ENCODE results near the gene RPL32. TPM values are rescaled to one million over a fixed set of nuclear protein-coding genes. Genes with fewer than 3 reads are reported as not detected.
"Not testable (repeated sequence)": the region's sequence is repeated elsewhere in the genome, so short reads cannot be mapped to it uniquely, and the experiment has no call there.

The RPL32 gene
- total RNA-seq, 1 donor from 2014 or later = 1,970 TPM

- not testable (repeated sequence) for H3K36me3 Mint-ChIP-seq (ENCODE audit: low read depth); H3K4me3 Mint-ChIP-seq; H3K4me1 Mint-ChIP-seq (ENCODE audit: low read depth); H3K9me3 Mint-ChIP-seq; H3K27ac Mint-ChIP-seq; DNase-seq (ENCODE audit: low spot score)
- peaks cover 17% of the 10 kb centered on the region for H3K27me3 Mint-ChIP-seq (ENCODE audit: insufficient read depth)
- intact Hi-C loops (cut with micrococcal nuclease) = loop anchor here (1.0 kb wide), 1 partner anchor 104 kb away; no protein-coding TSS in a partner anchor
Observed at GRCh38 chr3:12787967-12788690, 53.2 kb downstream of the RPL32 start.

DNA sequence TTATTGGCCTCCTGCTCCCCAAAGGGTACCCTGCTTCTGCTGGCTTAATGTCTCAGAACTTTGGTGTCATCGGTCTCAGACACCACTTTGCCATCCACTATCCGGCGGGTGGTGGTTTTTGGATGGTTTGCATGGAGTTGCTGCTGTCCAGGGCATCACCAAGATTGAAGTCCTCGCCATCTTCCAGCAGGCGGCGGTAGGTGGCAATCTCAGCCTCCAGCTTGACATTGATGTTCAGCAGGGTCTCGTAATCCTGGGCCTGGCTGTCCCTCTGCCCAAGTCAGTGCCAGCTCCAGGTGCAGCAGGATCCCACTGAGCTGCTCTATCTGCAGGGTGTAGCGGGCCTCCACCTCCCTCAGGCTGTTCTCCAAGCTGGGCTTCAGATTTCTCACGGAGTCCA, 54.0 kb downstream of the RPL32 start:
- DNase-seq (ENCODE audit: low spot score); H3K27ac Mint-ChIP-seq; H3K9me3 Mint-ChIP-seq; H3K4me3 Mint-ChIP-seq; H3K4me1 Mint-ChIP-seq (ENCODE audit: low read depth); H3K36me3 Mint-ChIP-seq (ENCODE audit: low read depth): not testable (repeated sequence)
- intact Hi-C loops (cut with micrococcal nuclease) = loop anchor here (1.0 kb wide), 1 partner anchor 105 kb away; no protein-coding TSS in a partner anchor
- H3K27me3 Mint-ChIP-seq (ENCODE audit: insufficient read depth) = peaks cover 18% of the 10 kb centered on the region

DNA sequence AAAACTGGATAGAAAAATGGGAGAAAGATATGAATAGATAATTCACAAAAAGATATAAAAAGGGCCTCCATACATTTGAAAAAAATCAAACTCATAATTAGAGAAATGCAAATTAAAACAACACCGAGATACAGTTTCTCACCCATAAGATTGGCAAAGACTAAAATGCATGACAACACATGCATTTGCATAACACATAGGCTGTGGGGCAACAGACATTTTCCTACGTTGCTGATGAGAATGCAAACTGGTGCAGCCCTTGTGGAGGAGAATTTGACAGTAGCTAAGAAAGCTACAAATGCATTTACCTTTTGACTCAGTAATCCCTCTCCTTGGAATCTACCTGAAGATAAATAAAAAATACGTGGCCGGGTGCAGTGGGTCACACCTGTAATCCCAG, 56.3 kb downstream of the RPL32 start:
- Mint-ChIP-seq H3K4me3 (no peak overlapping the region), H3K27ac (no peak overlapping the region), H3K4me1 (ENCODE audit: low read depth) (no peaks in the 10 kb centered on the region), H3K9me3 (no peaks in the 10 kb centered on the region), H3K36me3 (ENCODE audit: low read depth) (no peaks in the 10 kb centered on the region), H3K27me3 (ENCODE audit: insufficient read depth) (peaks cover 16% of the 10 kb centered on the region)
- DNase-seq (ENCODE audit: low spot score) = no peak
- intact Hi-C loops (cut with micrococcal nuclease) = no loop called here

Other genes with a start within 250 kb of the RPL32 start
- 91.0 and 91.6 TPM in 2 replicates for gene RAF1, start 177.4 kb downstream of the RPL32 start, total RNA-seq
- not detected in 2 replicates for gene TMEM40, start 82.3 kb downstream of the RPL32 start, total RNA-seq
- 0.29 TPM in 2 replicates for gene CAND2, start 44.9 kb downstream of the RPL32 start, total RNA-seq
- gene IQSEC1, start 231.9 kb upstream of the RPL32 start, total RNA-seq = 24.9 and 31.4 TPM in 2 replicates

Measured in activated T-helper 1 cell treated with anti-CD3 and anti-CD28 coated beads, Interleukin-12 subunit alpha, Interleukin-12 subunit beta, Interleukin-2, Interleukin-4 antibody, amounts not matched to agents 30 ng/mL and 10 ng/mL and 1 ng/mL, durations not matched to agents 14 hours and 24 hours and 36 hours (primary cell).